Endothelial cell of umbilical vein (primary cell): ENCODE data around the gene NIPA2. TPM values are rescaled to one million over a fixed set of nuclear protein-coding genes. Genes with fewer than 3 reads are reported as not detected.

ENCODE experiments used
- BruUV-seq: library from RNA; stranded (reverse); fragments of 400-500 nt; replicated peaks from 2 replicates; lab custom pipeline; 2021; lab: Mats Ljungman, UMichigan
- CTCF ChIA-PET: fragments of 300-600, 350-600 bp; sonication (Branson Sonifier 250); formaldehyde crosslinking; loops from one replicate; lab custom pipeline; 2021; ENCODE audit warnings: antibody characterized with exemption, inconsistent platforms; lab: Charles Lee
- POLR2A ChIA-PET: fragments of 300-600, 350-600 bp; sonication (Branson Sonifier 250); formaldehyde crosslinking; loops from one replicate; lab custom pipeline; 2021; ENCODE audit warnings: antibody characterized with exemption, inconsistent platforms; lab: Charles Lee
- DNase-seq: peaks from one replicate; pipeline ENCODE4 v3.0.0-alpha.2; 2011; ENCODE audit warnings: low read depth, low spot score
- FAIRE-seq: peaks from 2 replicates; lab custom pipeline; 2011; peaks lifted over from hg19 to GRCh38; lab: Jason Lieb, UNC
- H2AFZ ChIP-seq: 2 replicates; pipeline ENCODE4 v1.6.0; 2012; ENCODE audit warnings: low read depth, low read length, control low read depth, inconsistent platforms
- H3K27ac ChIP-seq: 2 replicates; pipeline ENCODE4 v1.5.1; 2011; ENCODE audit warnings: low read depth, mild to moderate bottlenecking, control low read depth, low read length, moderate library complexity; ENCODE audit not compliant: insufficient read depth
- H3K27me3 ChIP-seq, 2 experiments: 2 replicates each; pipeline versions ENCODE4 v1.6.0 to v1.6.1; 2011; ENCODE audit warnings: low read length in 2 of 2, mixed read lengths in 1 of 2; ENCODE audit not compliant: control insufficient read depth in 2 of 2, insufficient read depth in 2 of 2
- H3K36me3 ChIP-seq, 2 experiments: 2 replicates in 1 of 2; 3 replicates in 1 of 2; pipeline ENCODE4 v1.5.1; 2011; ENCODE audit warnings: low read length in 2 of 2, mild to moderate bottlenecking in 1 of 2, moderate library complexity in 1 of 2; ENCODE audit not compliant: control insufficient read depth in 2 of 2, insufficient read depth in 2 of 2; ENCODE audit errors: extremely low read depth in 1 of 2
- H3K4me1 ChIP-seq: 3 replicates; pipeline ENCODE4 v1.5.1; 2011; ENCODE audit warnings: mild to moderate bottlenecking, low read length; ENCODE audit not compliant: control insufficient read depth, insufficient read depth; ENCODE audit errors: extremely low read depth
- H3K4me2 ChIP-seq: 2 replicates; pipeline ENCODE4 v1.6.1; 2011; ENCODE audit warnings: low read length, control low read depth, mixed read lengths; ENCODE audit not compliant: insufficient read depth
- H3K4me3 ChIP-seq, 3 experiments: fragments of 200-600 bp in 1 of 3; sonication (generic), shearing (Covaris generic) in 1 of 3; replicated peaks in 1 of 3; 2 replicates each; pipeline ENCODE4 v1.5.1; 2011 to 2016; ENCODE audit warnings: control low read depth in 3 of 3, low read length in 3 of 3, mild to moderate bottlenecking in 2 of 3, inconsistent platforms in 1 of 3, low read depth in 1 of 3, moderate library complexity in 1 of 3; ENCODE audit not compliant: insufficient read depth in 1 of 3
- H3K79me2 ChIP-seq: 2 replicates; pipeline ENCODE4 v1.6.0; 2012; ENCODE audit warnings: low read length, inconsistent platforms; ENCODE audit not compliant: control insufficient read depth, insufficient read depth
- H3K9ac ChIP-seq: replicated peaks from 2 replicates; pipeline ENCODE3; 2011; ENCODE audit warnings: low read length, control low read depth; ENCODE audit not compliant: insufficient read depth; ENCODE audit errors: extremely low read depth
- H3K9me1 ChIP-seq: replicated peaks from 3 replicates; pipeline ENCODE4 v1.6.0; 2011; ENCODE audit warnings: mild to moderate bottlenecking, low read length; ENCODE audit not compliant: control insufficient read depth, insufficient read depth; ENCODE audit errors: extremely low read depth
- H3K9me3 ChIP-seq: replicated peaks from 2 replicates; pipeline ENCODE4 v1.5.1; 2012; ENCODE audit warnings: low read length, inconsistent platforms; ENCODE audit not compliant: control insufficient read depth, insufficient read depth
- H4K20me1 ChIP-seq: replicated peaks from 2 replicates; pipeline ENCODE3; 2011; ENCODE audit warnings: mild to moderate bottlenecking, low read length; ENCODE audit not compliant: control insufficient read depth, insufficient read depth; ENCODE audit errors: extremely low read depth
- EZH2 ChIP-seq: IDR thresholded peaks from 2 replicates; pipeline ENCODE4 v1.6.1; 2012; ENCODE audit warnings: borderline replicate concordance, low read depth, mild to moderate bottlenecking, moderate library complexity, low read length, inconsistent platforms; ENCODE audit not compliant: severe bottlenecking
- FOS ChIP-seq: IDR thresholded peaks from 2 replicates; pipeline ENCODE4 v1.6.1; 2011; ENCODE audit warnings: mild to moderate bottlenecking, low read length, moderate library complexity, borderline replicate concordance; ENCODE audit not compliant: insufficient read depth
- JUN ChIP-seq: IDR thresholded peaks from 2 replicates; pipeline ENCODE4 v1.6.1; 2011; ENCODE audit warnings: borderline replicate concordance, low read depth; ENCODE audit not compliant: insufficient read length, insufficient read depth
- MYC ChIP-seq: IDR thresholded peaks from one replicate; pipeline ENCODE4 v1.6.1; 2011; ENCODE audit warnings: mild to moderate bottlenecking, low read depth, low read length
- POLR2A ChIP-seq: IDR thresholded peaks from 2 replicates; pipeline ENCODE4 v1.6.1; 2012; ENCODE audit warnings: low read depth, mild to moderate bottlenecking, control low read depth, low read length
- dilution Hi-C: fragments of 300-500 bp; cut with MboI; formaldehyde crosslinking; loops from one replicate; pipeline ENCODE4 v1.15.0; 2019; ENCODE audit warnings: low sequenced_read_pairs; ENCODE audit not compliant: extremely low pct_ligation_motif_present
- intact Hi-C: fragments of 100-400 bp; cut with micrococcal nuclease; formaldehyde crosslinking; loops from one replicate; pipeline ENCODE4 v1.10.0; 2022
- polyA plus RNA-seq, 4 experiments: library from polyadenylated mRNA; depleted of rRNA in 3 of 4; stranded (reverse) in 3 of 4; unstranded in 1 of 4; fragments of >200 nt; gene quantifications; 2 replicates each; pipeline versions ENCODE4 v1.2.1 to v1.2.3, GENCODE V29; 2011 to 2012; ENCODE audit warnings: missing spikeins in 1 of 4
- total RNA-seq: library from RNA; stranded (reverse); gene quantifications from 2 replicates; pipeline ENCODE4 v1.2.3, GENCODE V29; 2021
- TF ChIP-seq, protein P1 (sequence below): IDR thresholded peaks from 2 replicates; pipeline ENCODE4 v1.6.1; 2011; ENCODE audit not compliant: insufficient read depth, insufficient read length
- TF ChIP-seq, protein P2 (sequence below), 2 donors: IDR thresholded peaks; 1 replicate in 1 of 2; 2 replicates in 1 of 2; pipeline ENCODE4 v1.5.1; 2011; ENCODE audit warnings: low read length in 2 of 2, mild to moderate bottlenecking in 2 of 2, moderate library complexity in 2 of 2, control low read depth in 1 of 2, inconsistent platforms in 1 of 2, low read depth in 1 of 2; ENCODE audit not compliant: insufficient read depth in 1 of 2; ENCODE audit errors: extremely low read depth in 1 of 2

The NIPA2 gene
- total and polyA plus RNA-seq, 2 donors (not counting 3 experiments of a cell fraction or from before 2014, with no cell fraction given) = 55.2 to 75.7 TPM

DNA sequence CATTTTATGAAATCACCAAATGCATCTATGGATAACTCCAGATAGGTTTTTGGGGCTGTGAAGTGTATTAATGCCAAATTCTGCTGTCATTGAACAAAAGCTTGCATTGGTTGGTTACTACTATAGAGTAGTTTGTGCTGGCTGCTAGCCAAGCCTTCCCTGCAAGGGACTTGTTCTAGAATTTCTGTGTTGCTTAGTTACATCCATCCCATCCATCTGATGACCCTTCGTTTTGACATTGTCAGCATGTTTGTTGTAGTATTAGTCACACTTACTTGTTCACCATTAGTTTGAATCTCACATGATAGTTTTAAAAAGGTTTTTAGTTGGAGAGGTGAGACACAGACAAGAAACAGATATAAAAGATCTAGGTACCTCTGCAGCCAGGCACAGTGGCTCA, 7.0 kb upstream of the NIPA2 start:
- Histone ChIP-seq H3K36me3 (peaks cover 0 to 2% of the 10 kb centered on the region in 2 experiments), H3K79me2 (no peaks in the 10 kb centered on the region), H3K27me3 (no peaks in the 10 kb centered on the region), H3K27ac (no peak overlapping the region), H3K9me1 (no peaks in the 10 kb centered on the region), H2AFZ (no peak overlapping the region), H3K4me3 (no peak overlapping the region), H3K4me2 (no peak overlapping the region), H3K9ac (no peak overlapping the region), H3K9me3 (no peaks in the 10 kb centered on the region), H3K4me1 (no peaks in the 10 kb centered on the region), H4K20me1 (no peaks in the 10 kb centered on the region)
- dilution Hi-C loops = no loop called here
- TF ChIP-seq JUN (no peak), MYC (no peak), EZH2 (no peak), FOS (no peak), POLR2A (no peak)
- TF ChIP-seq, protein P1, sequence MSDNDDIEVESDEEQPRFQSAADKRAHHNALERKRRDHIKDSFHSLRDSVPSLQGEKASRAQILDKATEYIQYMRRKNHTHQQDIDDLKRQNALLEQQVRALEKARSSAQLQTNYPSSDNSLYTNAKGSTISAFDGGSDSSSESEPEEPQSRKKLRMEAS = no peak
- TF ChIP-seq, protein P2, sequence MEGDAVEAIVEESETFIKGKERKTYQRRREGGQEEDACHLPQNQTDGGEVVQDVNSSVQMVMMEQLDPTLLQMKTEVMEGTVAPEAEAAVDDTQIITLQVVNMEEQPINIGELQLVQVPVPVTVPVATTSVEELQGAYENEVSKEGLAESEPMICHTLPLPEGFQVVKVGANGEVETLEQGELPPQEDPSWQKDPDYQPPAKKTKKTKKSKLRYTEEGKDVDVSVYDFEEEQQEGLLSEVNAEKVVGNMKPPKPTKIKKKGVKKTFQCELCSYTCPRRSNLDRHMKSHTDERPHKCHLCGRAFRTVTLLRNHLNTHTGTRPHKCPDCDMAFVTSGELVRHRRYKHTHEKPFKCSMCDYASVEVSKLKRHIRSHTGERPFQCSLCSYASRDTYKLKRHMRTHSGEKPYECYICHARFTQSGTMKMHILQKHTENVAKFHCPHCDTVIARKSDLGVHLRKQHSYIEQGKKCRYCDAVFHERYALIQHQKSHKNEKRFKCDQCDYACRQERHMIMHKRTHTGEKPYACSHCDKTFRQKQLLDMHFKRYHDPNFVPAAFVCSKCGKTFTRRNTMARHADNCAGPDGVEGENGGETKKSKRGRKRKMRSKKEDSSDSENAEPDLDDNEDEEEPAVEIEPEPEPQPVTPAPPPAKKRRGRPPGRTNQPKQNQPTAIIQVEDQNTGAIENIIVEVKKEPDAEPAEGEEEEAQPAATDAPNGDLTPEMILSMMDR (IDR thresholded peaks at IDR 0.05; ENCODE audit: extremely low read depth in 1 of 2, insufficient read depth in 1 of 2, low read depth in 1 of 2, low read length in 2 of 2) = no peak
- FAIRE-seq (no peak), DNase-seq (no peak)
- BruUV-seq = no TSS peak
- ChIA-PET CTCF (no interaction called here), POLR2A (no interaction called here)
- intact Hi-C loops = no loop called here
